GM23338 (cell line): ENCODE data around the gene COQ10A. TPM values are rescaled to one million over a fixed set of nuclear protein-coding genes. Genes with fewer than 3 reads are reported as not detected.

Source experiments
- ATAC-seq: fragments of 200-7000 bp; cut with Tn5 transposase; 3 replicates; pipeline ENCODE4 v1.9.1; 2020
- DNase-seq: peaks from one replicate; pipeline ENCODE4 v3.0.0-alpha.2; 2015; ENCODE audit warnings: low spot score
- H2AFZ ChIP-seq: fragments of 200-600 bp; sonication (generic); 2 replicates; pipeline ENCODE4 v1.8.0; 2016; ENCODE audit warnings: antibody characterized with exemption, mild to moderate bottlenecking, moderate library complexity
- H3F3A ChIP-seq: fragments of 200-600 bp; sonication (generic); replicated peaks from 2 replicates; pipeline ENCODE4 v1.8.0; 2017; ENCODE audit warnings: antibody characterized with exemption, mixed run types, low read depth
- H3K27ac ChIP-seq: fragments of 200-600 bp; sonication (generic); 2 replicates; pipeline ENCODE4 v1.6.1; 2016; ENCODE audit warnings: low read depth
- H3K27me3 ChIP-seq: fragments of 200-600 bp; sonication (generic); 2 replicates; pipeline ENCODE4 v1.8.0; 2016; ENCODE audit warnings: mild to moderate bottlenecking, mixed run types, moderate library complexity; ENCODE audit not compliant: insufficient read depth
- H3K36me3 ChIP-seq: fragments of 200-600 bp; sonication (generic); 2 replicates; pipeline ENCODE4 v1.8.0; 2016; ENCODE audit warnings: mild to moderate bottlenecking; ENCODE audit not compliant: insufficient read depth
- H3K4me1 ChIP-seq: fragments of 200-600 bp; sonication (generic); 2 replicates; pipeline ENCODE4 v1.8.0; 2016; ENCODE audit warnings: mild to moderate bottlenecking, moderate library complexity; ENCODE audit not compliant: insufficient read depth
- H3K4me2 ChIP-seq: fragments of 200-600 bp; sonication (generic); 2 replicates; pipeline ENCODE4 v1.7.1; 2017; ENCODE audit warnings: mixed run types
- H3K4me3 ChIP-seq: fragments of 200-600 bp; sonication (generic); 2 replicates; pipeline ENCODE4 v1.6.1; 2016; ENCODE audit warnings: mixed run types
- H3K79me2 ChIP-seq: fragments of 200-600 bp; sonication (generic); replicated peaks from 2 replicates; pipeline ENCODE4 v1.8.0; 2017; ENCODE audit warnings: mild to moderate bottlenecking; ENCODE audit not compliant: insufficient read depth
- H3K9me2 ChIP-seq: fragments of 200-600 bp; sonication (generic); 2 replicates; pipeline ENCODE4 v1.8.0; 2017; ENCODE audit not compliant: insufficient read depth
- H4K20me1 ChIP-seq: fragments of 200-600 bp; sonication (generic); replicated peaks from 2 replicates; pipeline ENCODE4 v1.8.0; 2017; ENCODE audit warnings: mild to moderate bottlenecking; ENCODE audit not compliant: insufficient read depth
- H3K27ac Mint-ChIP-seq: 2 replicates; pipeline ENCODE4 v1.8.0; 2020; ENCODE audit warnings: inconsistent platforms, mild to moderate bottlenecking, moderate library complexity, mixed read lengths
- H3K27me3 Mint-ChIP-seq: 3 replicates; pipeline ENCODE4 v1.8.0; 2022; ENCODE audit warnings: low read depth, mild to moderate bottlenecking, moderate library complexity, mixed read lengths, inconsistent platforms; ENCODE audit not compliant: insufficient read depth, poor library complexity
- H3K36me3 Mint-ChIP-seq: 3 replicates; pipeline ENCODE4 v1.8.0; 2021; ENCODE audit warnings: low read depth, mild to moderate bottlenecking, inconsistent platforms, moderate library complexity, mixed read lengths
- H3K4me1 Mint-ChIP-seq: 3 replicates; pipeline ENCODE4 v1.8.0; 2020; ENCODE audit warnings: mild to moderate bottlenecking, inconsistent platforms, mixed read lengths
- H3K4me3 Mint-ChIP-seq: 3 replicates; pipeline ENCODE4 v1.8.0; 2021; ENCODE audit warnings: moderate library complexity, mild to moderate bottlenecking, inconsistent platforms, mixed read lengths
- H3K9me3 Mint-ChIP-seq: 3 replicates; pipeline ENCODE4 v1.8.0; 2020; ENCODE audit warnings: moderate library complexity, mild to moderate bottlenecking, inconsistent platforms, mixed read lengths
- CREB1 ChIP-seq: fragments of 250-450 bp; sonication (Bioruptor Pico); IDR thresholded peaks from 2 replicates; pipeline ENCODE4 v1.5.0; 2020; ENCODE audit warnings: low read depth, mild to moderate bottlenecking, moderate library complexity
- CTCF ChIP-seq, 2 experiments: fragments of 200-600 bp in 1 of 2; sonication (generic) in 1 of 2; conservative IDR thresholded peaks; 2 replicates each; pipeline versions ENCODE4 v1.5.1 to v1.6.1; 2016 to 2017; ENCODE audit warnings: antibody characterized with exemption in 2 of 2, low read depth in 2 of 2, mild to moderate bottlenecking in 2 of 2, moderate library complexity in 1 of 2
- ETS1 ChIP-seq: IDR thresholded peaks from 2 replicates; pipeline ENCODE4 v1.6.1; 2016; ENCODE audit warnings: antibody characterized with exemption
- EZH2 ChIP-seq: fragments of 200-600 bp; sonication (generic); IDR thresholded peaks from one replicate; pipeline ENCODE4 v1.8.0; 2017; ENCODE audit warnings: antibody characterized with exemption, mild to moderate bottlenecking, low read depth; ENCODE audit not compliant: unreplicated experiment
- EZH2phosphoT487 ChIP-seq: fragments of 200-600 bp; sonication (generic); IDR thresholded peaks from one replicate; pipeline ENCODE4 v1.8.1; 2018; ENCODE audit warnings: antibody characterized with exemption; ENCODE audit not compliant: unreplicated experiment
- JUNB ChIP-seq: IDR thresholded peaks from one replicate; pipeline ENCODE4 v1.6.1; 2016; ENCODE audit warnings: antibody characterized with exemption; ENCODE audit not compliant: unreplicated experiment
- NANOG ChIP-seq: IDR thresholded peaks from 2 replicates; pipeline ENCODE4 v1.6.1; 2016; ENCODE audit warnings: antibody characterized with exemption, borderline replicate concordance
- POLR2AphosphoS5 ChIP-seq: IDR thresholded peaks from 2 replicates; pipeline ENCODE4 v1.6.1; 2016; ENCODE audit warnings: antibody characterized with exemption, low read depth
- REST ChIP-seq: IDR thresholded peaks from one replicate; pipeline ENCODE4 v1.6.1; 2018; ENCODE audit warnings: antibody characterized with exemption; ENCODE audit not compliant: unreplicated experiment
- STAT1 ChIP-seq: IDR thresholded peaks from one replicate; pipeline ENCODE4 v1.6.1; 2016; ENCODE audit warnings: antibody characterized with exemption; ENCODE audit not compliant: unreplicated experiment
- ZNF114 ChIP-seq: fragments of 250-450 bp; sonication (Bioruptor Pico); IDR thresholded peaks from 2 replicates; pipeline ENCODE4 v1.5.0; 2020; ENCODE audit warnings: mild to moderate bottlenecking, moderate library complexity
- ZNF331 ChIP-seq: fragments of 250-450 bp; sonication (Bioruptor Pico); IDR thresholded peaks from 2 replicates; pipeline ENCODE4 v1.5.0; 2020; ENCODE audit warnings: low read depth, mild to moderate bottlenecking, moderate library complexity
- ZNF462 ChIP-seq: fragments of 250-450 bp; sonication (Bioruptor Pico); IDR thresholded peaks from 2 replicates; pipeline ENCODE4 v1.5.0; 2020; ENCODE audit warnings: mild to moderate bottlenecking, moderate library complexity
- polyA plus RNA-seq: library from polyadenylated mRNA; unstranded; fragments of >200 nt; fragmentation: Nextera tagmentation; extraction: Ambion mirVana; gene quantifications from 2 replicates; pipeline ENCODE4 v1.2.1, GENCODE V29; 2016
- total RNA-seq: library from RNA; depleted of rRNA; stranded (reverse); fragments of >200 nt; shearing (Covaris generic); gene quantifications from 2 replicates; pipeline ENCODE4 v1.2.3, GENCODE V29; 2014

The COQ10A gene
- total and polyA plus RNA-seq, 2 experiments from 2014 or later: 12.8 to 15.2 TPM

GRCh38 chr12:56222531-56222895, 44.2 kb upstream of the COQ10A start:
- Histone ChIP-seq H3K27me3 (no peaks in the 10 kb centered on the region), H3F3A (peaks cover 20% of the 10 kb centered on the region; the same call in 1 of the 2 replicates), H3K4me3 (peak overlapping the region; percentile 74), H3K27ac (peak overlapping the region; percentile 98), H3K4me1 (peaks cover 30% of the 10 kb centered on the region), H3K9me2 (no peaks in the 10 kb centered on the region), H3K4me2 (peak overlapping the region; percentile 90), H3K79me2 (peaks cover 37% of the 10 kb centered on the region), H4K20me1 (peaks cover 3% of the 10 kb centered on the region; the same call in 1 of the 2 replicates), H2AFZ (no peak overlapping the region), H3K36me3 (0 out of 2 replicates have a peak, but pooled peaks cover 2% of the 10 kb centered on the region)
- no peak for ATAC-seq
- Mint-ChIP-seq H3K4me3 (peak overlapping the region; percentile 93), H3K36me3 (peaks cover 20% of the 10 kb centered on the region), H3K9me3 (peaks cover 3% of the 10 kb centered on the region; the same call in 1 of the 3 replicates), H3K27me3 (peaks cover 5% of the 10 kb centered on the region), H3K27ac (peak overlapping the region; percentile 99), H3K4me1 (peaks cover 34% of the 10 kb centered on the region)
- TF ChIP-seq CREB1 (CRISPR knock-in tag) (no peak), STAT1 (no peak), ZNF331 (CRISPR knock-in tag) (no peak), ZNF114 (CRISPR knock-in tag) (no peak), EZH2phosphoT487 (no peak), NANOG (no peak), ZNF462 (no peak), EZH2 (no peak), ETS1 (no peak), CTCF (conservative IDR thresholded peaks at IDR 0.05; ENCODE audit: low read depth in 2 of 2) (no peak), JUNB (no peak), REST (no peak), POLR2AphosphoS5 (no peak)
- DNase-seq: no peak
